Activated CD4-positive, alpha-beta T cell treated with anti-CD3 and anti-CD28 coated beads, Interleukin-10, Interleukin-2, amounts not matched to agents 100 ng/mL and 50 ng/mL, durations not matched to agents 16 hours and 8 hours (primary cell): ENCODE data around the gene ZDBF2.
"Not testable (repeated sequence)": the region's sequence is repeated elsewhere in the genome, so short reads cannot be mapped to it uniquely, and the experiment has no call there.

Experiments
- DNase-seq: peaks from one replicate; pipeline ENCODE4 v3.0.0-alpha.2; 2020

The ZDBF2 gene

DNA sequence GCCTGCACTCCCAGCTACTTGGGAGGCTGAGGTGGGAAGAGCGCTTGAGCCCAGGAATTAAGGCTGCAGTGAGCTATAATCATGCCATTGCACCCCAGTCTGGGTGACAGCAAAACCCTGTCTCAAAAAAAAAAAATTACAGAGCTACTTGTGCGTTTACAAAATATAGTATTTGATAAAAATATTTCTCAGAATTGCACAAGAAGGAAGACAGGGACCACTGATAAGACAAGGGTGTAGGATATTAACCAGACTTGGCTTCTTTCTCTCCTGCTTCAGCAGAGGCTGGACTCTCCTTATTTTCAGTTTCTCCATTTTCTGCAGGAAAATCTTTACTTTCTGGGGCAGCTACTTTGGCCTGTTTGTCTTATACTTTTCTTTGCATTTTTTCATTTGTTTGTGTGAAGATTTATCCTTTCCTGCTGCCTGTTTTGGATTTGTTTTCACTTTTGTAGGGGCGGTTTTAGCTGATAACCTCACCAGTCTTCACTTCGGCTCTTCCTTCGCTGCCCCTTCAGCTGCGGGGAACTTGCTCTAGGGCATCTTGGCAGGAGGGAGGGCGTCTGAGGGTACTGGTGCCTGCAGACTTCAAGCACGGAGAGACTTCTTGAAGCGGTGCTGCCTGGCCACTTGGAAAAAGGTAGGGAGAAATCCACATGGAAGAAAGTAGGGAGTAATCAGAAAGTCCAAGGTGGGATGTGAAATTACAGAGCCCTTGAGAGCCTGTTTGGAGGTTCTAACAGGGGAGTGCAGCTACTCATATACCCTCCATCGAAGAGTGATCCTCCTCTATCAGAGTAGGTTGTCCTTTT lies 14.9 kb upstream of the ZDBF2 start:
- DNase-seq: no peak

DNA sequence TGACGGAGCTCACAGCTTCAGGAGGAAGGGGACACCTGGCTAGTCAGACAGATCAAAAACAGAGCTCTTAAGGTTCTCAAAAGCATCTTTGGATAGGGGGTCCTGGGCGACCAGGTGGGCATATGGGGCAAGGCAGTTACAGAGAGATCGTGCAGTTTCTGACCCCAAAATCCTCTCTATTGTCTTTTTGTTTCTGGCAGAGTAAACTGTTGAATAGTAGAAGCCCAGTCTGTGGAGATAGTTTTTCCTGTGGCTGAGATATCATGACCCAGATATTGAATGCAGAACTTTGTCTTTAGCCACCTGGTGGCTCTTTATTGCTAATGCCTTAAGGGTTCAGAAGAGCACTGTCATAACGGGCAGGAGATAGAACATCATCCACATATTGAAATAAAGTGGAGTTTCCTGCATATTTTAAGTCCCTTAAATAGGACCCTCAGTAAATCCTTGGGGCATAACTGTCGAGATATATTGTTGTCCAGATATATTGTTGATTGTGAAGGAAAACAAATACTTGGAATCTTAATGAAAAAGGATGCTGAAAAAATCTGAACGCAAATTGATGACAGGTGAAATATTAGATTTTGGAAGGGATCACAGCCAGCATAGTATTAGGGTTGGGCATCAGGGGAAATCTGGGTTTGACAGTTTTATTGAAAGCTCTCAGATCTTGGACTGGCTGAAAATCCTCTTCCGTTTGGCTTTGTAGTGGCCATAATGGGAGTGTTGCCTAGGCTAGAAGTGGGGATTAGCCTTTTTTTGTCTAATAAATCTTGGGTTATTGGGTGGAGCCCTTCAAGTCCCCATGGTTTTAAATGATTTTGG lies 14.1 kb upstream of the ZDBF2 start:
- no peak for DNase-seq

DNA sequence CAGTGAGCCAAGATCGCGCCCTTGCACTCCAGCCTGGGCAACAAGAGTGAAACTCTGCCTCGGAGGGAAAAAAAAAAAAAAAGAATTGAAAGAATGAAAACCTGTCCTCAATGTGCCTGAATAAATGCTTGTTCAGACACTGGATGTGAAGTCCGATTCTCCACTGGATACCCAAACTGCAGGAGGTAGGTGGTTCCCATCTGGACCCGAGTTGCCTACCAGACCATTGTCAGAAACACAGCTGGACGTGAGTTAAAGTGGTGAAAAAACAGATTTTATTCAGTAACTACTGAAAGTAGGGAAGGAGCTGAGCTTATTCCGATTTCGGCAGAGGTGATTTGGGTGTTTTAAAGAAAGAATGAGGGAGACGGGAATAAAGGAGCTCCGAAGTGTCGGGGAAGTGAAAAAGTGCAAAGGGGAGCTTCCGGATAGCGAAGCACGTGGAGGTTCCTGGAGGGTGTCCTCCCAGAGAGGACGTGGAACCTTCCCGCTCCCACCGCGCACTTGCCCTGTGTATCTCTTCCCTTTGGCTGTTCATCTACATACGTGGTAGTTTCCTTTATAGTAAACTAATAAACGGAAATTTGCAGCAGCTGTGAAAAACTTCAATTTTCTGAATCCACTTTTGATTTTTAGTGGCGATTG lies 10.4 kb upstream of the ZDBF2 start:
- no peak for DNase-seq

DNA sequence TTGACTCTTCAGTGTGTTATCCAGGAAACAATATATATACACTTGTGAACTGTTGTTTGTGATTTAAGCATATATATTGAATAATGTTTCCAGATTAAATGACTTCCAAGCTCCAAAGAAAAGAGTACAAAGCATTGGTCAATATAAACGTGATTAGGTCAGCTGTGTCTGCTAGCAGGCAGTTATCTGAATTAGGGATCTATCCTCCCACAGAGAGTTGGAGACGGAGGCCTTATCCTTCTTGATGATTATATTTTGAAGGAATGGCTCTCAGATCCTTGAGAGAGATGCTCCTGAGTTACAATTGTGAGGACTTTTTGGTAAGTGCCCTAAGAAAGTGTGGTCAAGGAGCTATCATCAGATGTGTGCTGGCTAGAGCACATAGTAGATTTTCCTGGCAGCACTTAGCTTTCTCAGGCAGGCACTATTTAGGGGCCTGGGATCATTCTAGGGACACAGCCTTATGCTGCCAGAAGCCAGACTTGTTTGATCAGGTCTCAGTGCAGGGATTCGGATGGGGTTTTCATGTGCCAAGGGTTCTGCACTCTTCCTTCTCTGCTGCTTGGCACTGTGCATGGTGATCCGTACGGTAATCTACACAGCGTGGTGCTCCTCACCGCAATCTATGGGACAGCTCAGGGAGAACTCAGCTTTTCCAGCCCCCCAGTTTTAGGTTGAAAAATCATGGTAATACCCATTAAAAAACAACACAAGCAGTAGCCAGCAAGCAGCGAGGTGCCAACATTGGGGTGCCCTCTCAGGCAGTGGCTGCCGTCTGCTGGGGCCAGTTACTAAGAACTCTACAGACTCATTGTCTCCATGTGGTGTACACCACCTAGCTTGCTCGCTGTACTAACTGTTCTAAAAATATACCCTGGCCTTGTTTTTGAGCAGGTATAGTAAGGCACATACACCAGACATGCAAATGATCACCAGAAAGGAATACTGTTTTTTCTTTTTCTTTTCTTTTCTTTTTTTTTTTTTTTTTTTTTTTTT lies 8.0 kb upstream of the ZDBF2 start:
- DNase-seq: no peak

- DNase-seq: no peak
These were observed 6.9 kb upstream of the ZDBF2 start for GRCh38 chr2:206267567-206267966.

GRCh38 chr2:206271065-206271464 lies 3.4 kb upstream of the ZDBF2 start:
- DNase-seq: no peak

GRCh38 chr2:206273905-206274304 lies 558 bp upstream of the ZDBF2 start:
- no peak for DNase-seq

DNA sequence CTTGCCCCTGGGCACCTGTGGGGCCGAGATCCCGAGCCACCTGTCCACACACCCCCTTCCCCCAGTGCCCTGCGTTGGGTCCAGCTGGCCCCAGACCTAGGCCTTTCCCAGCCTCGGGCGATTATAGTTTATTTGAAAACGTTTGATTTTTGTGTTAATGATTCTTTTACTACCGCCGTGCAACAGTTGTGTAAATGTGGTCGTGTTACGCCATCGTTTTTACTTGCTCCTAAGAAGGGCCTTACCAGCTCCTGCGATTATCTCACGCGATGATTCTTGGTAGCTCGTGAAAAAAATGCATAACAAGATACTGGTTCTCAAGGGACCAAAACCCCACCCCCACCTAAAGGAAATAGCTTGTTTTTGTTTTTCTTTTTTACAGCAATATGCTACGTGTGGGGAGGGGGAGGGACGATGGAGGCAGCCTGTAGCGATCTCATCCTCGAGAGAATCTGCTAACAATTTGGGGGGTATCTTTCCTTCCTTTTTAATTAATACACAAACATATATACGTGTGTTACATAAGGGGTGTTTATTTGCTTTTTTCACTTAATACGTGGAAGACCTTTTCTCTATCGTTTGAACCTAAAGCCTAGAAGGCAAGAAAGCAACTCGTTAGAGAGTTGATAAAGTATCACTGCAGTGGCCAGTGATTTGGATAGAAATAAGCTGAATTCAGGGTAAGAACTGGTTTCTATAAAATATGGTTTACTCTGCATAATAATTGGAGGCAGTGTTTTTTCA lies 1.0 kb downstream of the ZDBF2 start:
- peak; percentile 50 for DNase-seq

GRCh38 chr2:206276169-206276942 lies 1.9 kb downstream of the ZDBF2 start:
- no peak for DNase-seq

DNA sequence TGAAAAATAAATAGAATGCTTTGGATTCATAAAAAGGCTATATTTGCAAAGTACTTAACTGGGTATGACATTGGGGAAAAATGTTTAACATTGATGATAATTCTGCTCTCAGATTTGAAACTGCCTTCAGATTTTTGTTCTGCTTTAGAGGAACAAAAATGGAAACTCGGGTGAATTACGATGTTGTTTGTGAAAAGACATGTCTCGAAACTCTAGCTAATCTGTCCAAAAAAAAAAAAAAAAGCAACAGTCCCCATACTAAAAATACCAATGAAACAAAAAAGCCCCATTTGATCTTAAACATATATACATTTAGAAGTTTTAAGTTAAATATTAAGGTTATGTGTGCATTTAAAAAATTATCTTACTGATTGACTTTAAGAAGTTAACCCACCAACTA lies 3.0 kb downstream of the ZDBF2 start:
- DNase-seq: no peak

- no peak for DNase-seq
These were observed 8.3 kb downstream of the ZDBF2 start for GRCh38 chr2:206282746-206283145.

- DNase-seq: no peak
These were observed 12.7 kb downstream of the ZDBF2 start for GRCh38 chr2:206287197-206287596.

DNA sequence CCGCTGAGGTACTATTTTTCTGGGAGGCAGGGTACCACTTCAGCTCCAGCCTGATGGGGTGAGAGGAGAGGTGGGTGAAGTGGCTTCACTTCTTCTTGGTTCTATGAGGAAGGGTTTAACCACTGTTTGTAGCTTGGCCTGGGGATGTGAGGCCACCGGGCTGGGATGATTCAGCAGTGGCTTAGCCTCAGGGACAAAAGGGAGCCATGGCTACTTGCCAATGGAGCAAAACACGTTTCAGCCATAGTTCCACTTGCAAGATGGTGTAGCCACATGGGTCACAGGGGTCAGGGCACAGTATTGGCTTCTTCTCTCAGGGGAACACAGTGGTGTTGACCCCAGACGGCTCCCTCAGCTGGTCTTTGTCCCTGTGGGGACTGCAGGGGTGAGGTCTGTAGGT lies 14.9 kb downstream of the ZDBF2 start:
- DNase-seq: no peak

- DNase-seq: no peak
These were observed 21.7 kb downstream of the ZDBF2 start for GRCh38 chr2:206296128-206296527.

DNA sequence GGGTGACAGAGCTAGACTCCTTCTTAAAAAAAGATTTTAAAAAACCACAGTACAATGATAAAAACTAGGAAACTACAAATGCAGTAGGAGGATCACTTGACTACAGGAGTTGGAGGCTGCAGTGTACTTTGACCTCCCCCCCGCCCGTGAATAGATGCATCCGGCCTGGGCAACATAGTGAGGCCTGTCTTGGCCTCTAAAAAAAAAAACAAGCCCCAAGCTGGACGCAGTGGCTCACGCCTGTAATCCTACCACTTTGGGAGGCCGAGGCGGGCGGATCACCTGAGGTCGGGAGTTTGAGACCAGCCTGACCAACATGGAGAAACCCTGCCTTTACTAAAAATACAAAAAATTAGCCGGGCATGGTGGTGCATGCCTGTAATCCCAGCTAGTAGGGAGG lies 25.1 kb downstream of the ZDBF2 start:
- not testable (repeated sequence) for DNase-seq

DNA sequence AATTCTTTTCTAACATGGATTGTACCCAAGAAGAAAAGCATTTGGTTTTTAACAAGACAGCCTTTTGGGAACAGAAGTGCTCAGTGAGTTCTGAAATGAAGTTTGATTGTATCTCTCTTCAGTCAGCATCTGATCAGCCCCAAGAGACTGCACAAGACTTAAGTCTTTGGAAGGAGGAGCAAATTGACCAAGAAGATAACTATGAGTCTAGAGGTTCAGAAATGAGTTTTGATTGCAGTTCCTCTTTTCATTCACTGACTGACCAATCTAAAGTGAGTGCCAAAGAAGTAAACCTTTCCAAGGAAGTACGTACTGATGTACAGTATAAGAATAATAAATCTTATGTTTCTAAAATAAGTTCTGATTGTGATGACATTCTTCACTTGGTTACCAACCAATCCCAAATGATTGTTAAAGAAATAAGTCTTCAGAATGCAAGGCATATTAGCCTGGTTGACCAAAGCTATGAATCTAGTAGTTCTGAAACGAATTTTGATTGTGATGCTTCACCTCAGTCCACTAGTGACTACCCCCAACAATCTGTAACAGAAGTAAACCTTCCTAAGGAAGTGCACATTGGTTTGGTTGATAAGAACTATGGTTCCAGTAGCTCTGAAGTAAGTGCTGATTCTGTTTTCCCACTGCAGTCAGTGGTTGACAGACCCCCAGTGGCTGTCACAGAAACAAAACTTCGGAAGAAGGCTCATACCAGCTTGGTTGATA lies 31.2 kb downstream of the ZDBF2 start:
- DNase-seq: no peak

DNA sequence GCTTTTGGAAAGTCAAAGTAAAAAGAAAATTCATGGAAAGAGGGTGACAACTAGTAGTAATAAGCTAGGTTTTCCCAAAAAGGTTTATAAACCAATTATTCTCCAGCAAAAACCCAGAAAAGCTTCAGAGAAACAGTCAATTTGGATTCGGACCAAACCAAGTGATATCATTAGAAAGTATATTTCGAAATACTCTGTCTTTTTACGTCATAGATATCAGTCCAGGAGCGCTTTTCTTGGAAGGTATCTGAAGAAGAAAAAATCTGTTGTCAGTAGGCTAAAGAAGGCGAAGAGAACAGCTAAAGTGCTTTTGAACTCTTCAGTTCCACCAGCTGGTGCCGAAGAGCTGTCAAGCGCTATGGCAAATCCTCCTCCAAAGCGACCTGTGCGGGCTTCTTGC lies 36.6 kb downstream of the ZDBF2 start:
- DNase-seq: no peak

DNA sequence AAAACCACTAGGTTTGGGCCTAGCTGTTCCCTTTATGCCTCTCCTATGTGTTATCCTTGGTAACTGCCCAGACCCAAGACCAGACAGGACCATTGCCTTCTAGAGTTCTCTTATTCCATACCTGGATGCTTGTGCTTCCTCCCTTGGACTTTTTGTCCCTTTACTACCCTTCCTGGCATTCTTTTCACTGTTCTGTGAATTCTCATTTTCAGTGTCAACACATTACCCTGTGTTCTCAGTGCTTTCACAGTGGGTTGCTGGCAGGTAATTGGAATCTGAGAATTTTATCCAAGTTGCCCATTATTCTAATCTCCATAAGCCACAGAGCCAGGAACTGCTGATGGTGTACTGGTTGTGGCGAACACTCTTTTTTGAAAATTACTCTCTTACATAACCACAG lies 41.7 kb downstream of the ZDBF2 start:
- no peak for DNase-seq

DNA sequence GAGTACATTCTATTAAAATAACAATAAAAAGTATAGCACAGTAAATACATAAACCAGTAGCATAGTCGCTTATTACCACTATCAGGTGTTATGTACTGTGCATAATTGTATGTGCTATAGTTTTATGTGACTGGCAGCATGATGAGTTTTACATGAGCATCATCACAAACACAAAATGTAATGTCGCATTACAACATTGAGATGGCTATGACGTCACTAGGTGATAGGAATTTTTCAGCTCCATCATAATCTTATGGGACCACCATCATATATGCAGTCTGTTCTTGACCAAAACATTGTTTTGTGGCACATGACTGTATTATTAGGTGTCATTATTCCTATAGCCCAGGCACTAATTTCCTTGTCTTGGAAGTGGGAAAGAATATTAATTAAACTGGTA lies 48.6 kb downstream of the ZDBF2 start:
- no peak for DNase-seq

DNA sequence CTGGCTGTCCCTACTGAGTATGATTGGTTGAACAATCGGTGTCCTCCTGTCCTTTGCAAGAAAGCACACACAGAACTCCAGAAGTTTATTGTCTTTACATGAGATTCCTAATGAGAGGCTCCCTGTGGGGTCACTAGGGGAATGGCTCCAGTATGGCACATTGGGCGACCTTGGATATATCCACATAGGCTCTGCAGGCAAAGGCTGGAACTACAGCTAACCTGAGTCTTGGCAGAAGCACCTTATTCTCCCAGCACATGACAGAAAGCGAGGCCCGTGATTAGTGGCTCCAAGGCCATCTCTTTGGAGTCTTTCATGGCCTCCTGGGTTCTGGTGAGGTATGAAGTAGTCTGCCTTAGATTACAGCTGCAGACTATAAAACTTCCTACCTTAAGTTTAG lies 49.0 kb downstream of the ZDBF2 start:
- DNase-seq: no peak
